ENCODE measurements around the gene SIRT7. TPM values are rescaled to one million over a fixed set of nuclear protein-coding genes. Genes with fewer than 3 reads are reported as not detected.

Gene SIRT7
- total RNA-seq, 1 donor from 2014 or later: 32.8 TPM

- intact Hi-C loops (cut with DNase I): no loop called here
- Histone ChIP-seq H3K4me3 (peak overlapping the region; percentile 17), H3K9me3 (no peaks in the 10 kb centered on the region), H3K4me1 (peaks cover 28% of the 10 kb centered on the region), H3K27ac (peak overlapping the region; percentile 53), H3K36me3 (peaks cover 57% of the 10 kb centered on the region), H3K27me3 (ENCODE audit: low read depth) (no peaks in the 10 kb centered on the region)
- no peak for ATAC-seq
- TF ChIP-seq CTCF (IDR thresholded peaks at IDR 0.05): no peak
- DNase-seq: no peak
These were observed 6.0 kb downstream of the SIRT7 start for GRCh38 chr17:81911969-81912368.

DNA sequence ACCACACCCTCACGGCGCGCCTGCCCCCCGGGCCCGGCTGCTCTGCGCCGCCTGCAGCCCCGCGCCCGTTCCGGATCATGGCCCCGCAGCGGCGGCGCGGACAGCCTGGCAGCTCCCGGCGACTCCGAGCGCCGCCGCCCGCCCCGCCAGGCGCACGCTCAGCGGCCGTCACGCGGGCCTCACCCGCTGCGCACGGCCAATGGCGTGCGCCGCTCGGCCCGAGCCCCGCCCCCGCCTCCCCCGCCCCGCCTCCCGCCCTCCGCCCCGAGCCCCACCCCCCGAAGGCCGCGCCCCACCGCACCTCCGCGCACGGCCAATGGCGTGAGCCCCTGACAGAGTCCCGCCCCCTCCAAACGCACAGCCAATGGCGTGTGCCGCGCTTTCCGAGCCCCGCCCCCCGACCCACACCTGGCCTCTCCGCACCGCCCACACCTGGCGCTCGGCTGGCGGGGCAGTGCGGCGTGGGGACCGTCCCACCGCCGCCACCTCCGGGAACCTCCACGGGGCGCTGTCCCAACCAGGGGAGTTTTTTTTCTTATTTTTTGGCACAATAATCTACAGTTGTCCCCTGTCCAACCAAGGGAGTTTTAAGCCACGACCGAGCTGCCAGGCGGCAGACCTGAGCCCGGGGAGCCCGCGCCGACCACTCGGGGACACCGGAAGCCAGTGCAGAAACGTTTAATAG, 6.6 kb downstream of the SIRT7 start, which contains the start of gene PCYT2:
TSS of gene PCYT2 (minus strand) at position 123 of the 685 bp plus-strand sequence. CDS start at position 79, 44 bp downstream.
- Histone ChIP-seq H3K36me3 (peaks cover 63% of the 10 kb centered on the region), H3K4me1 (peaks cover 23% of the 10 kb centered on the region), H3K27me3 (ENCODE audit: low read depth) (no peaks in the 10 kb centered on the region), H3K4me3 (peak within 1 kb of the TSS; percentile 81), H3K9me3 (no peaks in the 10 kb centered on the region), H3K27ac (peak within 1 kb of the TSS; percentile 68)
- peak; percentile 33 for TF ChIP-seq CTCF (IDR thresholded peaks at IDR 0.05)
- intact Hi-C loops (cut with DNase I): no loop called here
- ATAC-seq (peak; percentile 96), DNase-seq (peak; percentile 93)

- peak overlapping the region; percentile 68 for H3K27ac ChIP-seq
- no peaks in the 10 kb centered on the region for H3K9me3 ChIP-seq
- ATAC-seq (peak in 1 of 2 donors; percentile 4), DNase-seq (no peak)
- intact Hi-C loops (cut with DNase I): no loop called here
- peak overlapping the region; percentile 81 for H3K4me3 ChIP-seq
- peaks cover 17% of the 10 kb centered on the region for H3K4me1 ChIP-seq
- H3K36me3 ChIP-seq: peaks cover 67% of the 10 kb centered on the region
- no peak for TF ChIP-seq CTCF (IDR thresholded peaks at IDR 0.05)
- no peaks in the 10 kb centered on the region for H3K27me3 ChIP-seq (ENCODE audit: low read depth)
These were observed 7.1 kb downstream of the SIRT7 start for GRCh38 chr17:81910840-81911276.

GRCh38 chr17:81909966-81910839, 7.8 kb downstream of the SIRT7 start:
- H3K36me3 ChIP-seq: peaks cover 66% of the 10 kb centered on the region
- H3K4me3 ChIP-seq: peak overlapping the region; percentile 81
- TF ChIP-seq CTCF (IDR thresholded peaks at IDR 0.05): no peak
- H3K27me3 ChIP-seq (ENCODE audit: low read depth): no peaks in the 10 kb centered on the region
- H3K27ac ChIP-seq: peak overlapping the region; percentile 68
- no peaks in the 10 kb centered on the region for H3K9me3 ChIP-seq
- intact Hi-C loops (cut with DNase I): no loop called here
- DNase-seq (no peak), ATAC-seq (no peak)
- peaks cover 15% of the 10 kb centered on the region for H3K4me1 ChIP-seq

- DNase-seq: no peak
- H3K36me3 ChIP-seq: peaks cover 65% of the 10 kb centered on the region
- no peak overlapping the region for H3K27ac ChIP-seq
- H3K27me3 ChIP-seq (ENCODE audit: low read depth): no peaks in the 10 kb centered on the region
- no peak for TF ChIP-seq CTCF (IDR thresholded peaks at IDR 0.05)
- no peak for ATAC-seq
- no peaks in the 10 kb centered on the region for H3K9me3 ChIP-seq
- peaks cover 15% of the 10 kb centered on the region for H3K4me1 ChIP-seq
- no peak overlapping the region for H3K4me3 ChIP-seq
- intact Hi-C loops (cut with DNase I): no loop called here
These were observed 8.7 kb downstream of the SIRT7 start for GRCh38 chr17:81909231-81909630.
